Measurements from ENCODE around the gene FAM167B.

DNA sequence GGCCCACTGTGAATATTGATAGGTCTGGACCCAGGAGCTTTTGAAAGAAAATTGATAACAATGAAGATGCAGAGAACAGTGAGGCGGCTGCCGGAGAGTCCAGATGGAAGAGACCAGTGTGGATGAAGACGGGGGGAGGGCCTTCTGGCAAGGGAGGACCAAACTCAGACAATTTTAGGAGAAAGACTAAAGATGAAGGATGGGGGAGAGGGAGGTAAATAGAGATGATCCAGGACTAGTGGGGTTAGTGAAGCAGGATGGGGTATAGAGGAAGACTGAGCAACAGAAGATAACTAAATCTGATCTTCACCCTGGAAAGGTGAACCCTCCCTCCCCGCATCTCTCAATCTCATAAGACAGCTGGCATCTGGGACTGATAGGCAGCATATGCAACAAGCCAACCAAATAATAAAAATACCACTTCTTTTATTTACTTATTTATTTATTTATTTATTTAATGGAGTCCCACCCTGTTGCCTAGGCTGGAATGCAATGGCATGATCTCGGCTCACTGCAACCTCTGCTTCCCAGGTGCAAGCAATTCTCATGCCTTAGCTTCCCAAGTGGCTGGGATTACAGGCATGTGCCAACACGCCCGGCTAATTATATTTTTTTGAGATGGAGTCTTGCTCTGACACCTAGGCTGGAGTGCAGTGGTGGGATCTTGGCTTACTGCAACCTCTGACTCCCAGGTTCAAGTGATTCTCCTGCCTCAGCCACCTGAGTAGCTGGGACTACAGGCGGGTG lies 14.3 kb upstream of the FAM167B start:
- TF ChIP-seq, protein P1, sequence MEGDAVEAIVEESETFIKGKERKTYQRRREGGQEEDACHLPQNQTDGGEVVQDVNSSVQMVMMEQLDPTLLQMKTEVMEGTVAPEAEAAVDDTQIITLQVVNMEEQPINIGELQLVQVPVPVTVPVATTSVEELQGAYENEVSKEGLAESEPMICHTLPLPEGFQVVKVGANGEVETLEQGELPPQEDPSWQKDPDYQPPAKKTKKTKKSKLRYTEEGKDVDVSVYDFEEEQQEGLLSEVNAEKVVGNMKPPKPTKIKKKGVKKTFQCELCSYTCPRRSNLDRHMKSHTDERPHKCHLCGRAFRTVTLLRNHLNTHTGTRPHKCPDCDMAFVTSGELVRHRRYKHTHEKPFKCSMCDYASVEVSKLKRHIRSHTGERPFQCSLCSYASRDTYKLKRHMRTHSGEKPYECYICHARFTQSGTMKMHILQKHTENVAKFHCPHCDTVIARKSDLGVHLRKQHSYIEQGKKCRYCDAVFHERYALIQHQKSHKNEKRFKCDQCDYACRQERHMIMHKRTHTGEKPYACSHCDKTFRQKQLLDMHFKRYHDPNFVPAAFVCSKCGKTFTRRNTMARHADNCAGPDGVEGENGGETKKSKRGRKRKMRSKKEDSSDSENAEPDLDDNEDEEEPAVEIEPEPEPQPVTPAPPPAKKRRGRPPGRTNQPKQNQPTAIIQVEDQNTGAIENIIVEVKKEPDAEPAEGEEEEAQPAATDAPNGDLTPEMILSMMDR (IDR thresholded peaks at IDR 0.05; ENCODE audit: low read depth, low read length, poor library complexity, severe bottlenecking), result no peak
- no peak for TF ChIP-seq EZH2phosphoT487 (IDR thresholded peaks at IDR 0.05; ENCODE audit: borderline replicate concordance, low read length)

Data from DOHH2 (cell line).